ENCODE data around the gene MMD2. TPM values are rescaled to one million over a fixed set of nuclear protein-coding genes. Genes with fewer than 3 reads are reported as not detected.

Gene MMD2
- total RNA-seq, 2 experiments from 2014 or later: not detected

Small RNAs within 50 kb of the gene (small RNA-seq; reads per million reads assigned to genes)
- not detected for gene AC092032.1

Other genes with a start within 250 kb of the MMD2 start
- 35.0 and 37.0 TPM in 2 replicates for gene AP5Z1, start 183.6 kb downstream of the MMD2 start, total RNA-seq (2014; rRNA removed; shearing (Covaris generic))
- 32.1 and 32.8 TPM in 2 replicates for gene AP5Z1, start 183.6 kb downstream of the MMD2 start, total RNA-seq (2022)
- not detected in 2 replicates for gene PAPOLB, start 97.2 kb downstream of the MMD2 start, total RNA-seq (2014; rRNA removed; shearing (Covaris generic))
- 0.07 TPM in 1 of 2 replicates, not detected in the other for gene PAPOLB, start 97.2 kb downstream of the MMD2 start, total RNA-seq (2022)
- gene RADIL, start 75.5 kb downstream of the MMD2 start, total RNA-seq (2014; rRNA removed; shearing (Covaris generic)): not detected in 2 replicates
- 0.24 and 0.34 TPM in 2 replicates for gene RADIL, start 75.5 kb downstream of the MMD2 start, total RNA-seq (2022)
- 7.4 and 9.5 TPM in 2 replicates for gene RBAK, start 86.7 kb upstream of the MMD2 start, total RNA-seq (2014; rRNA removed; shearing (Covaris generic))
- 16.0 and 18.5 TPM in 2 replicates for gene RBAK, start 86.7 kb upstream of the MMD2 start, total RNA-seq (2022)
- 37.1 and 51.5 TPM in 2 replicates for gene WIPI2, start 231.0 kb upstream of the MMD2 start, total RNA-seq (2014; rRNA removed; shearing (Covaris generic))
- 63.6 and 74.3 TPM in 2 replicates for gene WIPI2, start 231.0 kb upstream of the MMD2 start, total RNA-seq (2022)